Upper lobe of left lung (tissue), 6 donors: ENCODE data around the gene DOCK10. TPM values are rescaled to one million over a fixed set of nuclear protein-coding genes. Genes with fewer than 3 reads are reported as not detected.

Source experiments
- ATAC-seq, 2 donors: fragments of 200-7000 bp; cut with Tn5 transposase; one replicate each; pipeline ENCODE4 v1.9.1; 2022; ENCODE audit warnings: mild to moderate bottlenecking in 2 of 2, moderate library complexity in 2 of 2; ENCODE audit not compliant: low FRiP score in 2 of 2
- DNase-seq, 2 donors: peaks; one replicate each; pipeline ENCODE4 v3.0.0-alpha.2; 2019 to 2020
- H3K27ac ChIP-seq, 4 donors: fragments of 200-600 bp; sonication (generic); one replicate each; pipeline ENCODE4 v1.5.1; 2016 to 2019
- H3K27me3 ChIP-seq, 4 donors: fragments of 200-600 bp; sonication (generic); one replicate each; pipeline ENCODE4 v1.5.1; 2017 to 2019
- H3K36me3 ChIP-seq, 4 donors: fragments of 200-600 bp; sonication (generic); one replicate each; pipeline ENCODE4 v1.5.1; 2016 to 2019
- H3K4me1 ChIP-seq, 4 donors: fragments of 200-600 bp; sonication (generic); one replicate each; pipeline ENCODE4 v1.5.1; 2018 to 2019
- H3K4me3 ChIP-seq, 4 donors: fragments of 200-600 bp; sonication (generic); one replicate each; pipeline ENCODE4 v1.5.1; 2017 to 2019; ENCODE audit warnings: mild to moderate bottlenecking in 2 of 4, moderate library complexity in 1 of 4
- H3K9me3 ChIP-seq, 4 donors: fragments of 200-600 bp; sonication (generic); one replicate each; pipeline ENCODE4 v1.5.1; 2018 to 2019
- CTCF ChIP-seq, 6 experiments: fragments of 450-650 bp in 4 of 6; fragments of 200-600 bp in 2 of 6; sonication (generic) in 2 of 6; IDR thresholded peaks; one replicate each; pipeline ENCODE4 v1.5.1; 2016 to 2019; ENCODE audit warnings: antibody characterized with exemption in 6 of 6
- EP300 ChIP-seq, 4 donors: sonication (generic); formaldehyde crosslinking; IDR thresholded peaks; one replicate each; pipeline ENCODE4 v1.5.1; 2017; ENCODE audit warnings: antibody characterized with exemption in 4 of 4, control low read depth in 2 of 4
- POLR2A ChIP-seq, 4 donors: fragments of 450-650 bp; IDR thresholded peaks; one replicate each; pipeline ENCODE4 v1.5.1; 2016 to 2017; ENCODE audit warnings: antibody characterized with exemption in 4 of 4, mild to moderate bottlenecking in 2 of 4
- POLR2AphosphoS5 ChIP-seq, 2 donors: sonication (generic); formaldehyde crosslinking; IDR thresholded peaks; one replicate each; pipeline ENCODE4 v1.5.1; 2017; ENCODE audit warnings: antibody characterized with exemption in 2 of 2
- WGBS, 2 donors: methylation state at CpG; one replicate each; pipeline ENCODE4 v1.1.5; 2017 to 2018; 5-methylcytosine and 5-hydroxymethylcytosine counted together
- total RNA-seq, 6 donors: library from RNA; depleted of rRNA in 4 of 6; stranded (reverse); fragments of >200 nt in 4 of 6; gene quantifications; one replicate each; pipeline versions ENCODE4 v1.1.0 to v1.2.1, GENCODE V29; 2016 to 2021
- donor health status: DM: no; HTN: no; CAD: no; lungs with moderate emphysema.
- donor health status: DM: no; HTN: yes; CAD: no; lungs with severe emphysema.

The DOCK10 gene
- total RNA-seq, 6 donors from 2014 or later: 17.6 to 127 (median 39.9) TPM

- Histone ChIP-seq H3K9me3 (no peaks in the 10 kb centered on the region), H3K27ac (no peak overlapping the region), H3K27me3 (no peaks in the 10 kb centered on the region), H3K4me3 (no peak overlapping the region), H3K4me1 (peaks cover 0 to 7% (median 0%) of the 10 kb centered on the region in 4 donors), H3K36me3 (no peaks in the 10 kb centered on the region)
- 87 to 88% methylated on average over 3 of the region's 3 CpGs for WGBS, 2 donors
- ATAC-seq (no peak), DNase-seq (no peak)
- TF ChIP-seq EP300 (IDR thresholded peaks at IDR 0.05): no peak
- TF ChIP-seq POLR2AphosphoS5 (IDR thresholded peaks at IDR 0.05): no peak
- no peak for TF ChIP-seq POLR2A (IDR thresholded peaks at IDR 0.05)
- TF ChIP-seq CTCF (IDR thresholded peaks at IDR 0.05): no peak
Measured at GRCh38 chr2:224995419-224995818, 46.8 kb downstream of the DOCK10 start.

DNA sequence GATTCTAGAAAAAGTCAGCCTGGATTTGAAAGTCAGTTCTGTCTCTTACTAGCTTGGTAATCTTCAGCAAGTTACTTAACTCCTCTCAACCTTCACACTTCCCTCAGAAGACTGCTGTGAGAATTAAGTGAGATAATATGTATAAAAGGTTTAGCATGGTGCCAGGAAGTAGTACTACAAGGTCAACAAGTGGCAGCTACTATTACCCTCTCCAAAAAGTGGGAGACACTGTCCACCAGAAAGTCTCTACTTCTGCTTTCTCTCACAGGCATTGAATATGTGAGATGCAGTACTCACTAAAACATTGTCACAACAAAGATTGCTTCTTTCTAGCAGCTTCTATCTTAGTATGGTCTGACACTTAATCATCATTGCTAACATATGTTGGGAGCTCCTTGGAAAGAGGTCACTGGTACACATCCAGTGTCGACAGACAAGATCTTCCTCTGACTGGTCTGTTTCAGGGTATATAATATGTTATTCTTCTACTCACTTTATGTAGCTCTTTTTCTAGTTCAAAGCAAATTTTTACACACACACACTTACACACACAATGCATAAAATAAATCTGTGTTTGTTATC, 47.9 kb downstream of the DOCK10 start:
- no peaks in the 10 kb centered on the region for H3K36me3 ChIP-seq
- no peaks in the 10 kb centered on the region for H3K27me3 ChIP-seq
- H3K27ac ChIP-seq: no peak overlapping the region
- no peaks in the 10 kb centered on the region for H3K9me3 ChIP-seq
- peaks cover 0 to under 1% (median 0%) of the 10 kb centered on the region in 4 donors for H3K4me1 ChIP-seq
- TF ChIP-seq POLR2A (IDR thresholded peaks at IDR 0.05) (no peak), CTCF (IDR thresholded peaks at IDR 0.05) (no peak), POLR2AphosphoS5 (IDR thresholded peaks at IDR 0.05) (no peak), EP300 (IDR thresholded peaks at IDR 0.05) (no peak)
- no peak for ATAC-seq
- WGBS, 2 donors: 68 to 76% methylated on average over 1 of the region's 1 CpG
- DNase-seq: no peak
- no peak overlapping the region for H3K4me3 ChIP-seq

DNA sequence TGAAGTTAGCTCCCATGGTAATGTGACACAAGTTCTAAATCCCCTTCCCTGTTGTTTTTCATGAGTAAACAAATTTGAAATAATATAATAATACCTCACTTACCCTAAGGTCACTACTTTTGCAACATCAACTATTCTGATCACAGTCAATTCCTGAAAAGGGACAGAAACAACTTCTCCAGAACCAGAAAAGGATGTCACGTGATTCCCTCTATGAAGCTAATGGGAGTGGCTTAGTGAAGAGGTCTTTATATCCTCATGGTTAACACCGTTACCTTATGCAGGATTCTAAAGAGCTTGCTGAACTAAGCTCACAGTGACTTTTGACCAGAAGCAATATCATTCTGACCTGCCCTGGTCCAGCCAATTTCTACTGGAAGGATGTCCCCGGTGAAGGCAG, 51.6 kb downstream of the DOCK10 start:
- H3K36me3 ChIP-seq: no peaks in the 10 kb centered on the region
- WGBS, 2 donors: 74 to 81% methylated on average over 3 of the region's 3 CpGs
- H3K4me1 ChIP-seq: no peaks in the 10 kb centered on the region
- no peaks in the 10 kb centered on the region for H3K27me3 ChIP-seq
- no peak overlapping the region for H3K4me3 ChIP-seq
- ATAC-seq: no peak
- no peak overlapping the region for H3K27ac ChIP-seq
- DNase-seq: no peak
- no peak for TF ChIP-seq CTCF (IDR thresholded peaks at IDR 0.05)
- no peak for TF ChIP-seq POLR2AphosphoS5 (IDR thresholded peaks at IDR 0.05)
- TF ChIP-seq POLR2A (IDR thresholded peaks at IDR 0.05): no peak
- TF ChIP-seq EP300 (IDR thresholded peaks at IDR 0.05): no peak
- no peaks in the 10 kb centered on the region for H3K9me3 ChIP-seq

DNA sequence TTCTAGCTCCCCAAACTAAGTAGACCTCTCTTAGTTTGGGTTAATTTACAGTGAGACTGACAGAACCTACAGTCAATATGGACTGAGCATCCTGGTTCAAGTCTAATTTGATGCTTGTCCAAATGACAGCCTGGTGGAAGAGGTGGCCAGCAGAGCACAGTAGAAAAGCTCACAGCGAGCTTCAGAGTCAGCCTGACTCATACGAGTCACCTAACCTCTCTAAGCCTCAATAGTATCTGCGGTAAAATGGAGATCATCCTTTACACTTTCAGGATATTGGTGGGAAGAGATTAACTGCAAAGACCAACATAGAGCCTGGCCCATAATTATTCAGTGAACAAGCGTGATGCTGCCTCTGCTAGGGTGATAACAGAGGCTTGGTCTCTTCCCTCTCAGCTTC, 54.5 kb downstream of the DOCK10 start:
- no peak for DNase-seq
- Histone ChIP-seq H3K27me3 (no peaks in the 10 kb centered on the region), H3K4me3 (no peak overlapping the region), H3K27ac (no peak overlapping the region), H3K36me3 (no peaks in the 10 kb centered on the region), H3K9me3 (no peaks in the 10 kb centered on the region), H3K4me1 (peaks cover 0 to 8% (median 0%) of the 10 kb centered on the region in 4 donors)
- WGBS, 2 donors: 90% methylated on average over 4 of the region's 4 CpGs
- no peak for TF ChIP-seq POLR2A (IDR thresholded peaks at IDR 0.05)
- no peak for TF ChIP-seq CTCF (IDR thresholded peaks at IDR 0.05)
- TF ChIP-seq EP300 (IDR thresholded peaks at IDR 0.05): no peak
- no peak for TF ChIP-seq POLR2AphosphoS5 (IDR thresholded peaks at IDR 0.05)
- ATAC-seq: no peak

- 94% methylated on average over 1 of the region's 1 CpG for WGBS, 2 donors
- no peak for ATAC-seq
- TF ChIP-seq EP300 (IDR thresholded peaks at IDR 0.05) (no peak), CTCF (IDR thresholded peaks at IDR 0.05) (no peak), POLR2AphosphoS5 (IDR thresholded peaks at IDR 0.05) (no peak), POLR2A (IDR thresholded peaks at IDR 0.05) (no peak)
- Histone ChIP-seq H3K4me1 (peaks cover 0 to 8% (median 0%) of the 10 kb centered on the region in 4 donors), H3K9me3 (no peaks in the 10 kb centered on the region), H3K27me3 (no peaks in the 10 kb centered on the region), H3K27ac (no peak overlapping the region), H3K4me3 (no peak overlapping the region), H3K36me3 (no peaks in the 10 kb centered on the region)
- DNase-seq: no peak
Measured at GRCh38 chr2:224986477-224986876, 55.8 kb downstream of the DOCK10 start.
